HG02798 (cell line): ENCODE measurements around the gene ARF1.
"Not testable (repeated sequence)": the region's sequence is repeated elsewhere in the genome, so short reads cannot be mapped to it uniquely, and the experiment has no call there.

Experiments used
- ATAC-seq: cut with Tn5 transposase; IDR thresholded peaks from one replicate; pipeline ENCODE4 v1.9.1; 2021; ENCODE audit warnings: mild to moderate bottlenecking; ENCODE audit not compliant: unreplicated experiment, poor library complexity

The ARF1 gene

DNA sequence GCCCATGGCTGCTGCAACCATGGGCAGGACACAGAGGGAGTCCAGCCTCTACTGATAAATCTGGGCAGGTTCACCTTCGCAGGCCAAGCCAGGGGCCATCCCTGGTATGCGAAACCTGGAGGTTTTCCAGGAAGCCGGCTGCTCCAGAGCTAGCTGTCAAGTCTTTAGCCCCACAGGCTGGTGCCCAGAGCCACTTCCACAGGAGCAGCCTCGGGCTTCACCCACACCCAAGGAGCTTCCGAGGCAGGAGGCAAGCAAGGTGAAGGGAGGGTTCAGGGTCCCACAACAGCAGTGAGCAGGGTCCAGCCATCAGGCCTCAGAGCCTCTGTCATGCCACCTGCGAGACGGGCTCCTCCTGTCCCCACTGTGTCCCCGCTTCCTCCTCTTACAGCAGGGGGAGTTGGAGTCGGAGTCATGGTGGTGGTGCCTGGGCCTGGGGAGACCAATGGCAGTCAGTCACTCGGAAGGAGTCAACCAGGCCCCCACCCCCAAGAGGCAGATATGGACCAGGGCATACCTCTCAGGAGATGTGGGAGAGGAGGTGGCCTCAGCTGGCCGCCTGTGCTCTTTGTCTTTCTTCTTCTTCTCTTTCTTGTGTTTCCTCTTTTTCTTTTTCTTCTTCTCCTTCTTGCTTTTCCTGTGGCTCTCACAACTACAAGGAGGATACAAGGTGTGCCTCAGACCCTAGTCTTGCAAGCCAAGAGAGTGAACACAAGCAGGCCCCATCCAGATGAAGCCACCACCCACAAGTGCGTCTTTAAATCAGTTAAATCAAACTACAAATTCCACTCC, 18.5 kb downstream of the ARF1 start:
- ATAC-seq: no peak

DNA sequence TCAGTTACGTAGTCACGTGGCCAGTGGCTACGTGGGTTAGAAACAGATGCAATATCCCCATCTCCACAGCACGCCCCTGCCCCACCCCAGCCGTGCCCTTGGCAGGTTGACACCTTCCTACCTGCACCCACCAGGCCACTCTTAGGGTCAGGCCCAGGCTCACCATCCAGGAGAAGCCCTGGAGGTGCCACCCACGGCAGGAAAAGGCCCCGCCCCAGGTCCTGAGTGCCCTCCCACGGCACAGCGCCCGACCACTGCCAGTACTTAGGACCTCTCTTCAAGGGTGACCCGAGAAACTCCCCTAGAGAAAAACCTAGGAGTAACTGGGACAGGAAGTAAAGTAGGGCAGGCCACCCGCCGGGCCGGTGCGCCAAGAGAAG, 19.1 kb downstream of the ARF1 start:
- no peak for ATAC-seq

- peak; percentile 15 for ATAC-seq
Observed at GRCh38 chr1:228101994-228102790, 19.7 kb downstream of the ARF1 start.

GRCh38 chr1:228102791-228103620, 20.5 kb downstream of the ARF1 start, which contains the start of gene C1orf35:
Gene C1orf35, minus strand, starts transcription at chr1:228103325. Its CDS starts 98 bp downstream, at chr1:228103227.
- ATAC-seq: peak; percentile 86

GRCh38 chr1:228104526-228105269, 22.2 kb downstream of the ARF1 start:
- ATAC-seq: no peak

DNA sequence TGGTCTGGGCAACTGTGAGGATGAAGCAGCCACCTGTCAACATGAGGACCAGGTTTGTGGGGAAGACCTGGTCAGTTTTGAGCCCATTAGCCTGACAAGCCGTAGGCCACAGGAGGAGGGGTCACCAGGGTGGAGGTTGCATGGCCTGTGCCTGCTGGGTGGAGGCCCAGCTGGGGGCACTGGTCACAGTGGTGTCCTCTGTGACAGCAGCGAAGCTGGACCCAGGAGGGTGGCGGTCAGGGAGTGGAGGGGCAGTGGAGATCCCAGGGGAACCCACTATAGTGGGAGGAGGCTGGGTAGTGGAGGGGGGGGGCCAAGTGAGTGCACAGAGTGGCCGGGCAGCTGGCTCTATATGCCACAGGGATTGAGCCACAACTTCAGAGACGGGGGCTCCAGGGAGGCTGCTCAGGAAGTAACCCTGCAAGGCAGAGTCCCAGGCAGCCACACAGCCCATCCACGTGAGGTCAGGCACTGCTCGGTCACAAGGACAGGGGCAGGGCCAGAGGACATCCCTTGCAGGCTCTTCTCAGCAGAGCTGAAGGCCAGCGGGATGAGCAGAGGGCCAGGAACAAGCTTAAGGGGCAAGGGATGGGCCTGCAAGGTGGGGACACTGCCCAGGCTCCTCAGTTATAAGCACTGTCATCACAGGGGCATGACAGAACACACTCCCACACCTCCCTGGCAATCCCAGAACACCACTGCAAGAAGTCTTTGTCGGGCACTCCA, 22.9 kb downstream of the ARF1 start:
- ATAC-seq: no peak

- no peak for ATAC-seq
Observed at GRCh38 chr1:228105996-228106799, 23.7 kb downstream of the ARF1 start.

GRCh38 chr1:228106800-228107054, 24.2 kb downstream of the ARF1 start:
- ATAC-seq: no peak

DNA sequence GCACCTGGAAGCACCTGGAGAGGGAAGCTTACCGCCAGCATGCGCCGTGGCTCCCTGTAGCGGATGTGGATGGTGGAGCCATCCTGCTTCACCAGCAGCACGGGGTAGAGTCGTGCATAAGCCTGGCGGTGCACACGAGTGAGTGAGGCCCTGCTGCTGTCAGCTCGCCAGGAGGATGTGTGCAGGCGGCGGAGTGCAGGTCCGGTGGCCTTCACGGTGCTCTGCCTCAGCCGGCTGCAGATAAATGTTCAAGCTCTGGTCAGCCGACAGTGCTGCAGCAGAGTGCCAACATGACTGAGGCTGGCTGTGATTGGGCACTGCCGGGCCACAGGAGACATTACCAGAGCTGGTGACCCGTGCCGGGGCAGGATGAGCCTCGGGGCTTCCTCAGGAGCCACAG, 25.1 kb downstream of the ARF1 start:
- no peak for ATAC-seq

DNA sequence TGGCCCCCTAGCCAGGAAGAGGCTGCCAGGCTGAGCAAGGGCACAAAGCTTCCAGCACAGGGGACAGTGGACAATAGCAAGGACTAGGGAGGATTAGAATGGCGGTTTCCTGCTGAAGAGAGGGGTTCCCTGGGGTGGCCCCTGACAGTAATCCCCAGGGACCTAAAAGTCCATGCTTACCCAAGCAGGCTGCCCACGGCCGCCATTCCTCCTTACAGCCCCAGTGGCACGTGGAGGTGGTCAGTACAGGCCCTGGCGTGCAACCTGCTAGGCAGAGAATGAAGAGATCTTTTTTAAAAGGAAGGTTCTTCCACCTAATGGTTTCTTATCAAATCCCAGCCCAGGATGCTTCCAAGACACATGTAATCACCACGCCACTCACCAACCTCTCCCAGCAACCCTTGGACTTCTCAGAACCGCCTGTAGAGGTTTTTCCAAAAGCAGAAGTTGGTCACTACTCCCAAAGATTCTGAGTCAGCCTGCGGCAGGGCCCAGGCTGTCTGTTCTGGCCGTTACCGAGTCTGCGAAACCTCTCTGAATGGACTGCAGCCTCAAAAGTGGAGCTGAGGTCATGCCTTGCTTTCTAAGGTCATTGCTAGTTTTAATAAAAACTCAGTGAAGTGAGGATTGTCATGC, 25.7 kb downstream of the ARF1 start:
- no peak for ATAC-seq

DNA sequence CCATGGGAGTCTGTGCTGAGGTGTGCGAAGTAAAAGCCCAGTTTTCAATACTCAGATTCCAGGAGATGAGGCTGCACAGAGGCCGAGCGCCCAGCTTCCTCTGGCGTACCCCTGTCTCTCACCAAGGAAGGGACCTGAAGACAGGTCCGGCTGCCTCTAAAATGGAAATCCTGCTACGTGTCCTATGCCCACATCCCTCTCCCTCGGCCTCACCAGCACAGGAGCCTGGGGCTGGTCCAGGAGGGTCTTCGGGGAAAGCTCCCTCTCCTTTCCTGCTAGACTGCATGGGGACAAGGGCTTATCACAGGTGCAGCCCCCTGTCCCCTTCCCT, 26.2 kb downstream of the ARF1 start:
- ATAC-seq: no peak

- peak; percentile 89 for ATAC-seq
Observed at GRCh38 chr1:228109073-228109961, 26.8 kb downstream of the ARF1 start, which contains the start of gene MRPL55. Gene MRPL55, minus strand, starts transcription at chr1:228109299. Its CDS starts 1,039 bp downstream, at chr1:228108260.

- ATAC-seq: peak; percentile 4
Observed at GRCh38 chr1:228109962-228110488, 27.5 kb downstream of the ARF1 start.

- no peak for ATAC-seq
Observed at GRCh38 chr1:228110556-228110955, 28.0 kb downstream of the ARF1 start.

- not testable (repeated sequence) for ATAC-seq
Observed at GRCh38 chr1:228111315-228111714, 28.8 kb downstream of the ARF1 start.

DNA sequence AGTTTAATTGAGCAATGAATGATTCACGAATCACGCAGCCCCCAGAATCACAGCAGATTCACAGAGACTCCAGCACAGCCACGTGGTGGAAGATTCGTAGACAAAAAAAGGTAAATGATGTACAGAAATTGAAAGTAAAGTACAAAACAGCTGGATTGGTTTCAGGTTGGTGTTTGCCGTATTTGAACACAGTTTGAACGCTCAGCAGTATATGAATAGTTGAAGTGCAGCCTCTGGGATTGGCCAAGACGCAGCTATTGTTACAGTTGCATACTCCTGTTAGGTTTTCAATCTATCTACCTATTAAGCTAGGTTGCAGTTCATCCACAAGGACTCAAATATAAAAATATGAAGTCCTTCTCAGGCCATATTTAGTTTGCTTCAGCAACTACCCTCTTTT, 29.7 kb downstream of the ARF1 start:
- no peak for ATAC-seq

GRCh38 chr1:228112617-228113016, 30.1 kb downstream of the ARF1 start:
- no peak for ATAC-seq
